Ramos (cell line): Measurements from ENCODE around the gene DACH1.

ENCODE experiments used
- in situ Hi-C: fragments of 300-500 bp; cut with MboI; formaldehyde crosslinking; loops from one replicate; pipeline ENCODE4 v1.14.3; 2022; ENCODE audit warnings: low sequenced_read_pairs; ENCODE audit not compliant: unreplicated experiment

DACH1 gene

DNA sequence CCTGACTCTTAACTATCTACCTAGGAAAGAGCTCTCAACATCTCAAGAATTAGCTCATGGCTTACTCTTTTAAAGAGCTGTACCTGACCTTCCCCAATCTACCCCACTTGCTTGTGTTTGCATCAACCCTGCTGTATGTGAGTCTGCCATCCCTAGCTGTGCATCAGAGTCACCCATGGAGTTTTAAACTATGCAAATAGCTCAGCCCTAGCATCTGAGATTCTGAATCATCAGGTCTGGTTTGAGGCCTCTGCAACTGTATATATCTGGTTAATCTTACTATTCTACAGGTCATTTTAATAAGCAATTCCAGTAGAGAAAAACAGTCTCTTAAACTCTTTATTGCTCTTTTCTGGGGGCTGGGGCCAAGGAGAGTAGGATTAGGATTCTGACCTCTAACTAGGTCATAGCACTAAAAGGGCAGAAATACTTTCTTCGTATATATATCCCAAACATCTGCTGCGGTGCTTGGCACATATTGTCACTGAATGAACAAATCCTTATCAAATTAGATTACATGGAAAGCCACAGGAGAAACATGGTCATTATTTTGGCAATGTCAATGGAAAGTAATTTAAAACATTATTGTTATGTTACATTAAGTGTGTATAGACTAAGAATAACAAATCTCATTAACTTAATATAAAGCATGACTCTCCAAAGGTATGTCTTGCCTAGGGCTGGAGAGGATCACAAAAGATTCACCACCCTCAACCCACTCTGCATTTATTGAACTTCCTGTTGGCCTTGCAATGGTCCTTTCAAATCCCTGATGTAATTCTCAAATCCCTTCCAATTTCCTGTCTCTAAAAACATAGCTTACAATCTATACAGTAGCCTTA lies 232.2 kb downstream of the DACH1 start:
- in situ Hi-C loops: no loop called here

DNA sequence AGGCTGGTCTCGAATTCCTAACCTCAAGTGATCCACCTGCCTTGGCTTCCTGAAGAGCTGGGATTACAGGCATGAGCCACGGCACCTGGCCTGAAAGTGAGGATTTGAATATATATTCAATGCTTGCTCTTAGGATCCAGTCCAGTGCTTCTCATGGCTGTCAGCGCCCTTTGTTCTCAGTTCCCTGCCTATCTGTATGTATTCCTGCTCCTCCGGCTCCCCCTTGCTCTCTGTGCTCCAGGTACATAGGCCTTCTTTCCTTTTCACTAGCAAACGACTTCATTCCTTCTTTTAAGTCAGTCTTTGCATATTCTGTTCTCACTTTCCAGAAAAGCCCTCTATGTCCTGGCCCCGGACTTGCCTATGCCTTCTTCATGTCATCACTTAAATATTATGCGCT lies 232.8 kb downstream of the DACH1 start:
- in situ Hi-C loops: no loop called here

DNA sequence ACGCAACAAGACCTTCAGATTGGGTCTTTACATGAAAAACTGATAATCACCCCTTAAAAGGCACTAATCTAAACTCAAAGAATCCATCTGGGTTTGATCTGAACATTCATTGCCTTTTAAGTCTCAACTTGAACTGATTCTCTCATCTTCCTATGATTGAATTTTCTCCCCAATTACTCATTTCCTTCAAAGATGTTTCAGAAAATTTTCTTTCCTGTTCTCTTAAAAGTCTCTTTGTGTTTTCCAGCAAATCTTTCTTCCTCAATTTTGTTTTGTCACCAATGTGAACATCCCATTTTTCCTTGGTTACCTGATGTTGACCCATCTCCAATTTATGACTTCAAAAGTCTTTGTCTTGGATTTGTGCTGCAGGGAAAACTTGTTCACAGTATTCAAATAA lies 234.3 kb downstream of the DACH1 start:
- in situ Hi-C loops: no loop called here

DNA sequence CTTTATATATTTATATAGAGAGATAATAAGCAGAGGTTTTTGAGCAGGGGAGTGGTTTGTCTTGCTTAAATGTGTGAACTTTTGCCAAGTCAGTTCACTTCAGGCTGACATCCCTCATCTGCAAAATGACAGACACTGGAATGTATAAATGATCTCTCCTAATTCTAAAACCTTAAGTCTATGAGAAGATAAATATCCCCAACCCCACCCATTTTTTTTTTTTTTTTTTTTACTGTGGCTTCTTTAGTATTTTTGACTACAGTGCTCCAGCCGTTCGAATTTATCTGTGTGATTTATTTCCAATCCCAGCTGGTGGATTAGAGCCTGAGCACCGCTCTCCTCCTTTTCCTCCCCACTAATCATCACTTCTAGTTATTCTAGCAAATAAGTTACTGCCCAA lies 234.8 kb downstream of the DACH1 start:
- in situ Hi-C loops: no loop called here

DNA sequence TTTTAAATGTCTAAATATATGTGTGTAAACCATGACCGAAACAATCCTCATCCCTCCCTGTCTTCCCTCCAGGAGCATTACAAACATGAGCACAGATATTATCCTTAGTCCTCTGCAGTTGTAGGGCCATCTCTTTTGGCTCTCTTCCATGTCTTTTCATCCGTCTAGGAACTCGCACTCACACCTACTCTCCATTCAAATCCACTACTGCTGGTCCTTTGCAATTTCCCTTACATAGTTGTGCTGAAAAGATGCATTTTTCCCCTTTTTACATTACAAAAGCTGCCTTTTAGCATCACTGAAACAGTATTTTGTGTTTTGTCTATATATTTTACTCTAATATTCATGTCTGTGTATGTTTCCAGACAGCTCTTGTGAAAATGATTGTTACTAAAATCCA lies 237.8 kb downstream of the DACH1 start:
- in situ Hi-C loops: no loop called here

DNA sequence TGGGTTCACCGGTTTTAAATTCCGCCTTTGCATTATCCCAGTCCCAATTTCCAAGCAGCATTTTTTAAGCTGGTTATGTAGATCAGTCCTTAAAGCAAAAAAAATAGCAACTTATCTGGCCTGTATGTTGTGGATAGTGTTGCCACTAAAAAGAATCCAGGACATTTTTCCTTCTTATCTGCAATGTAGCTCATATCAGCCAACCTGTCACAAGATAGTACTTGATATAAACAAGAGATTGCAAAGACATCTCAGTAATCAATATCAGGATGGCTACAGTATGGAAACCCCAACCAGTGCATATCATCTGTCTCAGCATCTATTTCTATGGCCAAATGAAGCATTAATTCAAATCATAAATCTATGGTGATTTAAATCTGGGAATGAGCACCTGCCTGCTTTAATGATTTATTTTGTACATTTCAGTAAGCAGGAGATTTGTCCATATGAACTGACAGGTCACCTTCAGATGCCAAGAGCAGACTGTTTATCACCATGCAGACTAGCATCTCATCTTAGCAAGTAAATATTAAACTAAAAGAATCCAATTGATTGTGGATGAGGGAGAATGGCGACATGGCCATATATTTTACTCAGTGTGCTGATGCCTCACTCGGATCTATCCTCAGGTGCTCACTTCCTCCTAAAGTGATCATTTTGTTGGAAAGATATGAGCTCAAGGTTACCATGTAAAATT lies 240.4 kb downstream of the DACH1 start:
- in situ Hi-C loops: no loop called here

DNA sequence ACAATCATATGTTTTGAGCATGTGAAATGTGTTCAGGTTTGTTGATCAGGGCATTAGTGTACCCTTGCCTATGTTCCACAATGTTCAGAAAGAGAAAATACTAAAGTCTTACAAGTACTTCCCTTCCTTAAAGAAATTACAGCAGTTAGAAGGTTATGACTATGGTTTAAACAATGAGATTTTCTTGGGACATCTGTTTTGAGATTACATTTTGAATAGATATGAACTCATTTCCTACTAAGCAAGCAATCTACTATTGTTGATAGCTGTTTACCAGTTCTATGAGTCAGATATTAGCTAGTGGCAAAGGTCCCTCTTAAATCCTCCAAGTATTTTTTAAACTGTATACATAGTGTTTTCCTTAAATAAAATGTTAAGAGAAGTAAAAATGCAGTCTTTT lies 241.3 kb downstream of the DACH1 start:
- in situ Hi-C loops: no loop called here

DNA sequence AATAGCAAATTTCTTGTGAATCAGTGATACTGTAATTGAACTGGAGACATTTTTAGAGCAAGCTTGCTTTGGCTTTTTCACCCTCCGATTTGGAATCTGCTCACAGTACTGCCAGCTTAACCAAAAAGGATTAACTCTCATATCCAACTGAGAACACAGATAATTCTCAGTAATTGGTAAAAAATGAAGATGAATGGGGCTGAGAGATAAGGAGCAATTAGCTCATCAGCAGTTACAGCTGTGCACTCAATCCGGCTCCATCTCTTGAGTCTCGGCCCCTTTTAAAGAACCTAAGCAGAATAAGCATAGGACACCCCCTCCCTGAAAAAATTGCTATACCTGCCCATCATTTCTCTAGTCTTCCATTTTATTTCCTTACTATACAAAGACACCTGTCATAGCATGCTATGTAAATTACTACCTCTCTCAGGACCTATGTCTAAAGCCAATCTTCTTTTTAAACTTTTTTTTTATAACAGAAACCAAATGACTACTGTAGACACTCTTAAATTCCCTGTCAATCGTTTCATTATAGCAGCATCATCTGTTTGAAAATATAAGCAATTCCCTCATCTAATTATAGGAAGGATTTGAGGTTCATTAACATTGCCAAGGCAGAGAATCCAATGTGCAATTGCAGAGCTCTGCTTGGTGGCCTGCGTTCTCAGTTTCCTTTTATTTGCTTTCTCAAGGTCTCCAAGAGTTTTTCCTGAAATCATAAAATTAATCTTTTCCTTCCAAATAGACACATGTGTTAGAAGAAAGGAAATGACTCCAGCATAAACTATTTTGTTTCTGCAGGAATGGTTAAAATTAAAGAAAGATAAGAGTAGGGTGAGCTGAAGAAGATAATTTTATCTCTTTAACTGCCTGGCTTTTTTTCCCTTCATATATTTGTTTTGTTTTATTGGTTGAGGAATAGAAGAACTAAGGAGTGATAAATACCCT lies 242.1 kb downstream of the DACH1 start:
- in situ Hi-C loops: no loop called here

DNA sequence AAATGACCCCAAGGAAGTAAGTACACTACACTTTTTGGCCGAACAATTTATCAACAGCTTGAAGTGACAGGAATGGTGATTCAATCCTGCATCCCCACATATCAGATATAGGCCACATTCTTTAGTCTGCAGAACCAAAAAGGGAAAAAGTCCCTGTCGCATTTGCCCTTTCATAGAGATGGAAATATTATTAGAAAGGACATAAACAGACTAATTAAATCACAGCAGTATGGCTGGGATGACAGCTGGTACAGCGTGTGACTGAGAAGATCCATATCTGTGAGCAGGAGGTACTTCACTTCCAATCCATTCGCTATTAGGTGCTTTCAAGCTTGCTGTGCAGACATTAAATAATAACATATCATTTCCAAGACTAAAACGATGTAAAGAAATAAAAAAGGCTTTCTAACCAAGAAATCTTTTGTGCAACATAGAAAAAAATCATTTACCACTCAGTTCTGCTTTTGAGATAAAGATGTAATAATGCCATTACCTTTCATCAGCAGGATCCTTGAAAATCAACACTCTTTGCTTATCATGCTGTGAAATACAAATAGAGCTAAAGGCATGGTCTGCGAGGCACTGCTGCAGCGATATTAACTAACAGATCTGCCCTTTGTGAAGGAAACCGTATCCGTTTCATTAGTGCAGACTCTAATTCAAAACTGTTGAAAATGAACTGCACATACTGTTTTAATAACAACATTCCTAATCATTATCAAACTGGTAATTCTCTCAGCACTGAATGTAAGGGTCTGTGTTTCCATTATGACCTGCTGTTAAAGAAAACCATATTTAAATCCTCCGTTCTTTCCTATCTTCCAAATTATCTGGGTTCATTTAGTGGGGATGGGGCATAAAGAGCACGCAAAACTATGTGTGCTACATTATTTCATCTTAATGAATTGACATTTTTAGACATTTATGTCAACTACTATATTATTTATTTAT lies 245.6 kb downstream of the DACH1 start:
- in situ Hi-C loops: no loop called here

DNA sequence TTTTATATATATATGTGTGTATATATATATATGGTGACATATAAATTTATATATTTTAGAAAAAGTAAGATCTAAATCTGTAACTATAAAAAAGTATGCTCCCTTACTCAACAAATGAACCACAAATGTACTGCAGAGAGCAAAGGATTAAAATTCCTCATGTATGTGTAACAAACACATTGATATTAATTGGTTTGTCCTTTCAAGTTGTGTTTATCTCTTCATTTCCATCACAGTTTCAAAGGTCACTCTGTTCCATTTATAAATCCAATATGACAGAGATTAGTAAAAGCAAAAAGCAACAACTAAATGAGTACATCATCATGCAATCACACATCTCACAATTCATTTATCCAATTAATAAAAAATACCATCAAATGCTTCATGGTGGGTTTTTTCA lies 247.9 kb downstream of the DACH1 start:
- in situ Hi-C loops: no loop called here

DNA sequence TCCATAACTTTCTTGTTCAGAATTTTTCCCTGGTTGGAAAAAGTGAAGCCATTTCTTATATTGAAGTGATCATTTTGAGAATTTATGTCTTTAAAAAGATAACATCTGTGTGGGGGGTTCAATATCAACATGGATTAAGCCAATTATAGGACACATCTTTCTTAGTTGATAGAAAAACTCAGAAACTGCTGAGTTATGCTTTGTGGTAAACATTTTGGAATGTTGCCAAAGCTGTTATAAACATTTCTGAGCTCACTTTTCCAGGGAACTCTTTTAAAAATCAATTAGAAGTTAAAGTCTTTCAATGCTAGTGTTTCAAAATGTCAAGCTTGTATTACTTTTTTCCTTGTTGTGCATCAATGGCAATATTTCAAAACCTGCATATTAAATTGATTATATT lies 248.8 kb downstream of the DACH1 start:
- in situ Hi-C loops: no loop called here

DNA sequence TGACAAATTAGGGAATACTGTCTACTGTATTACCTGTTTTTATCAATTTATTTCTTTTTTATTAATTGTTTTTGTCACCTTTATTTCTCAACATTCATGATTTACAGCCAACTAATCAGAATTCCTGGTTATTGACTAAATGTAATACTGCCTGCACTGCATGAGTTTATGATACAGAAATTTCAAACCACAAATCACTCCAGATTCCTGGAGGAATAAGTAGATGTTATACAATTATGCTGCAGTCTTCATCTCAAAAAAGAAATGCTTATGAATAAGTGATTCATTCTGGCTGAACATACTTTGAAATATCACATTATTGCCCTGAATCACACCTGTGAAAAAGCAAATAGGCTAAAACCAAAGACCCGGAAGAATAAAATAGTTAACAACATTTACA lies 249.7 kb downstream of the DACH1 start:
- in situ Hi-C loops: no loop called here

DNA sequence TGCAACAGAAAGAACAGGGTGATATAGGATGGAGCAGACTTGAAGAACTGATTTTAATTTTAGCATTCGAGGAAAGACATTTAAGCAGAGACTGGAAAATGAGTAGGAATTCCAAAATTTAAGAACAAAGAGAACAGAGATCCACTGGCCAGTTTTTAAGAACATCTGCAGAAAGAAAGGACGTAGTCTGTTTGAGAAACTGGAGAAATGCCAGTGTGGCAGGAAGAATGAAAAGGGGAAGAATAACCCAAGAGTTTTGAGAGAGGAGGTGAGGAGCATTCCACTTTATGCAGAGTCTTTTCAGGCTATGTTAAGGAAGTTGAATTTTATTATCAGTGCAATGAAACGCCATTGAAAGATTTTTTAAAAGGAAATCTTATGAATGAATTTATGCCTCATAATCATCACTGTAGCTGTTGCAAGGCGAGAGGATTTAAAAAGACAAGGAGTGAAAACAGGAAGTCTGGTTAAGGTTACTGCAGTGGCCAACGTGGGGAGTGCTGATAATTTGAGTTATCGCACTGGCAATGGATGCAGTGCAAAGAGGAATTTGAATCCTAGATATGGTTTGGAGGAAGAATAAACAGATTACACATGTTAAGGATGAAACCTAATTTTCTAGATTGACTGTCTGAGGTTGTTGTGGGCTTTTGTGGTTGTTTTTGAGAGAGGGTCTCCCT lies 253.8 kb downstream of the DACH1 start:
- in situ Hi-C loops: no loop called here

DNA sequence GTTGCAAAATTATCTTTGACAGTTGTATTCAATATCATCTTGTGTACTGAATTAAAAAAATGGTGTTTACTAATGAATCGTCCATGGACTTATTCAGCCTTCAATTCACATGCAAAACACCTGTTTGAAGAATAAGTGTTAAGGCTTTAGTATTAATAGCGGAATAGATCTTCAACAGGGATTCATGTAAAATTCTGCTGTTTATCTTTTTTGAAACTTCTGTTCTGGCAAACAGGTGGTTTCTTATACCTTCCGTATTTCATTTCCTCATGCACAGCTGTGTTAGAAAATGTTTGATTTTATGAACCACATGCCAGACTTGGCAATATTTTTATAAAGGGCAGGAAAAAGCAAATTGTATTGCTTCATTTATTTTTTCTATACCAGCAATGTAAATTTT lies 255.7 kb downstream of the DACH1 start:
- in situ Hi-C loops: no loop called here

DNA sequence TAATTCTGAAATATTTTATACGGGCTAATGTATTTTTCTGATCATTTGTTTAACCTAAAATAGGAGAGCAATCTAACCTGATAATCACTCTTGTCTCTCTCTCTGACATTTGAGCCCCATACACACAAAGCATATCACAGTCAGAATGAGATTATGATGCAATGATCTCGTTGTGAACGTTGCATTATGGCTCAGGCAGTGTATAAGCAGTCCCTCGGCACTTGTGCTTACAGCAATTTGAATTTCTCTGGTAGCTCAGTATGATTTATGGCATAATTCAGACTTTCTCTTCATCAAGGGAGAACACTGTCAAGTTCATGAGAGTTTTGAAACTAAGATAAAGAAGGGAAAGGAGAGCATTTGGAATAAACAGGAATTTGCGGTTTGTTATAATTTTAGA lies 256.1 kb downstream of the DACH1 start:
- in situ Hi-C loops: no loop called here

DNA sequence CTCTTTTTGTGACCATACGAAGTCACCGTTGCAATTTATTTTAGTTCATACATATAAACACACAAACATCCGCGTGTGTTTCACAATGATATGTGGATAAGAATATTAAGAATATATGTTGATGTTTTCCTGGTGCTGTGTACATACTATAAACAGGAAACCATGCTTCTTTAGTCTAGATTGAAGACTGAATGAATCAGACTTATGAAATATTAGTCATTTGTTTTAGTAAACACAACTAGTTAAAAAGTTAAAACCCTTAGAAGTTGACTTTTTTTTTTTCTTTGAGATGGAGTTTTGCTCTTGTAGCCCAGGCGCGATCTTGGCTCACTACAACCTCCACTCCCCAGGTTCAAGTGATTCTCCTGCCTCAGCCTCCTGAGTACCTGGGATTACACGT lies 257.7 kb downstream of the DACH1 start:
- in situ Hi-C loops: no loop called here

DNA sequence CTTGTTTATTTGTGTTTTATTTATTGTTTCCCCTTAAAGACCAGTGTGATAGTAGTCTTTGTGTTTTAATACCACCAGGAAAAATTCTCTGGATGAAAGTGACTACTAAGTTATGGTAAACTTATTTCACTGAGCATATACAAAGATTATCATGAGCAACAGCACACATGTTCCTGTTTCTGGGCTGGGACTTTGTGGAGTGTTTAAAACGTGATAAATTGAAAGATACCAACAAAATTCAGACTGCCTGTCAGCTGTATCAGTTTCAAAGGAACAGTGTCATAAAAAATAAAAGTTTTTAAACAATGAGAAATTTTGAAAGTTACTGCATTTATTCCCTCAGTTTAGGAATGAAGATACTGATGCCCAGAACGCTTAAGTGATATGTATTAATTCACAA lies 259.4 kb downstream of the DACH1 start:
- in situ Hi-C loops: no loop called here

DNA sequence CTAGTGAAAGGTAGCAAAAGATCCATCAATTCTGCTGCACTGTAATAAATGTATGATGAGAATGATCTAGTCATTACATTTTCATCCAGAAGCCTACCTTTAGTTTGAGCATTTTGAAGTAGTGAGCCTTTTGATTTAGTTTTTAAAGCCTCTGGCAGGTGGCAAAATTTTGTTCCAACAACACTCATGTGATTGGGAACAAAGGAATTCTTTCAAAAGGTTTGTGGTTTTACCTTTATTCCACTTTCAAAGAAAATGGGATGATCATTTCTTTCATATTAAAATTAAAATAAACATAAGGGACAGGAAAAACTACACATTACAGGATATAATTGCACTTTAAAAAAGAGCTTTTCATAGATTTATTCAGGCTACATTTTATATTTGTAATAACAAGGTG lies 260.2 kb downstream of the DACH1 start:
- in situ Hi-C loops: no loop called here

DNA sequence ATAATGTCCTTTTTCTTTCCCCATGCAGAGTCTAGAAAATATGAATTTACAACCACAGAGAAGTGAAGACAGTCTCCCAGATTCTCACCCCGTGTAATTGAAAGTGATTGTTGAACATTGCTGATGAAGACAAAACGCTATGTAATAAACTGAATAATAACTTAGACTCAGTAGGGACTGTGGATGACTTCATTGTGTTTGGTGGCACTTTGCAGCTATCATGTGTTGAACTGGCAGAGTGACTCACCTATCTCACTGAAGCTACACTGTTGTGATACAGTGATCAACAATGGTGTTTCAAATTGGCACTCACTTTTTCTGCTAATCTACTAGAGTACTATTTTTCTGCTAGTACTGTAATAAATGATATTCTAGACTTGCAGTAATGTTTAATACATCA lies 261.3 kb downstream of the DACH1 start:
- in situ Hi-C loops: no loop called here
